ENCODE results near the gene ZNF496.
"Not testable (repeated sequence)": the region's sequence is repeated elsewhere in the genome, so short reads cannot be mapped to it uniquely, and the experiment has no call there.

Gene ZNF496

DNA sequence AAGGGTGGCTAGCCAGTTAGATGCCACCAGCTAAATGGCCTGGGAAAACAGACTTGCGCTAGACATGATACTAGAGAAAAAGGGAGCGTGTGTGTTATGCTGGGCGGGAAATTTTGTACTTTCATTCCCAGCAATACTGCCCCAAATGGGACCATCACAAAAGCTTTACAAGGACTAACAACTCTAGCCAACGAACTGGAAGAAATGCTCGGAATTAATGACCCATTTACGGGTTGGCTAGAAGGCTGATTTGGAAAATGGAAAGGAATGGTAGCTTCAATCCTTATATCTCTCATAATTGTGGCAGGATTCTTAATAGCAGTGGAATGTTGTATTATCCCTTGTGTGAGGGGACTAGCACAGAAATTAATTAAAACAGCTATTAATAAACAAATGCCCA is 27.9 kb upstream of the ZNF496 start:
- H3K27ac ChIP-seq (ENCODE audit: low read depth, low read length): no peak overlapping the region
- no peaks in the 10 kb centered on the region for H3K36me3 ChIP-seq (ENCODE audit: control insufficient read depth in 5 of 5, insufficient read depth in 5 of 5, low read length in 5 of 5)
- peaks cover 0 to 3% (median 2%) of the 10 kb centered on the region in 5 donors for H3K27me3 ChIP-seq (ENCODE audit: control insufficient read depth in 5 of 5, insufficient read depth in 4 of 5, low read length in 5 of 5)
- H3K9ac ChIP-seq (ENCODE audit: low read length in 5 of 5): no peak overlapping the region
- peaks cover 0 to 19% (median 15%) of the 10 kb centered on the region in 5 donors for H3K4me1 ChIP-seq (ENCODE audit: control insufficient read depth in 5 of 5, insufficient read depth in 5 of 5, low read length in 5 of 5)
- no peak overlapping the region for H3K4me3 ChIP-seq (ENCODE audit: low read depth in 1 of 5, low read length in 5 of 5)
- no peaks in the 10 kb centered on the region for H3K9me3 ChIP-seq (ENCODE audit: control insufficient read depth in 5 of 5, low read length in 5 of 5)

DNA sequence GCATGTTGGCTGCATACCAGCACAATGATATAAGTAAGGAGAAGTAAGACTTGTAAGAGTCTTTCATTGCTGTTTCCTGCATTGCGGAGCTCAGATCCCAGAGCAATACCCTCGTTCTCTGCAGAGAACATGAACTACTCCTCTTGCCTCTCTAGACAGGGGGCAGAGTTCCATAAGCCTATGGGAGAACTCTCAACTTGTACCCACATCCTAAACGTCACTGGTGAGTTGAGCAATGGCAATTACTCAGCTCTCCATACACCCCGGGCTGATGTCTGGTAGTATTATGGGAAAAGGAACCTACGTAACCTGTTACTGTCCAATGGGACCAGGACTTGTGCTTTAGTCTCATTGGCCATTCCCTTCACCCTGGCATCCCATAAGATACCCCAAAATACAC is 27.3 kb upstream of the ZNF496 start:
- Histone ChIP-seq H3K9ac (ENCODE audit: low read length in 5 of 5) (no peak overlapping the region), H3K27me3 (ENCODE audit: control insufficient read depth in 5 of 5, insufficient read depth in 4 of 5, low read length in 5 of 5) (peaks cover 0 to 3% (median 0%) of the 10 kb centered on the region in 5 donors), H3K9me3 (ENCODE audit: control insufficient read depth in 5 of 5, low read length in 5 of 5) (no peaks in the 10 kb centered on the region), H3K4me3 (ENCODE audit: low read depth in 1 of 5, low read length in 5 of 5) (no peak overlapping the region), H3K4me1 (ENCODE audit: control insufficient read depth in 5 of 5, insufficient read depth in 5 of 5, low read length in 5 of 5) (peaks cover 0 to 19% (median 15%) of the 10 kb centered on the region in 5 donors), H3K27ac (ENCODE audit: low read depth, low read length) (no peak overlapping the region), H3K36me3 (ENCODE audit: control insufficient read depth in 5 of 5, insufficient read depth in 5 of 5, low read length in 5 of 5) (no peaks in the 10 kb centered on the region)

DNA sequence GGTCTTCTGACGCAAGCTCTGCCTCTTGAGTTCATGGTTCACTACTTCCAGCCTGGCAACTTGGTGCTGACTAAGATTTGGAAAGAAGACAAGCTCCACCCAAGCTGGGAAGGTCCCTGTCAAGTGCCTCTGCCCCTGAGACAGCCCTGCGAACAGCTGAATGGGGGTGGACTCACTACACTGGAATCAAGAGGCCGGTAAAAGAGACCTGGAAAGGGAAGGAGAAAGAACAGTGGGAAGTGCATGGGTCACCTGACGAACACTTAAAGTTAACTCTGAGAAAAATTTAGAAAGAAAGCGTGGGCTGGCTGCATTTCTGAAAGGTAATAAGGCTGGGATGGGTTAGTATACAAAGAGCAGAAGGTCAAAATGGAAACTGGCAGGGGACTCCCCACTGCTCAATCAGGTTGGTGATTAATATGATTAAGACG is 26.1 kb upstream of the ZNF496 start:
- no peaks in the 10 kb centered on the region for H3K36me3 ChIP-seq (ENCODE audit: control insufficient read depth in 5 of 5, insufficient read depth in 5 of 5, low read length in 5 of 5)
- H3K4me3 ChIP-seq (ENCODE audit: low read depth in 1 of 5, low read length in 5 of 5): no peak overlapping the region
- peaks cover 0 to 19% (median 15%) of the 10 kb centered on the region in 5 donors for H3K4me1 ChIP-seq (ENCODE audit: control insufficient read depth in 5 of 5, insufficient read depth in 5 of 5, low read length in 5 of 5)
- H3K27me3 ChIP-seq (ENCODE audit: control insufficient read depth in 5 of 5, insufficient read depth in 4 of 5, low read length in 5 of 5): peaks cover 0 to 3% (median 0%) of the 10 kb centered on the region in 5 donors
- no peak overlapping the region for H3K9ac ChIP-seq (ENCODE audit: low read length in 5 of 5)
- no peak overlapping the region for H3K27ac ChIP-seq (ENCODE audit: low read depth, low read length)
- H3K9me3 ChIP-seq (ENCODE audit: control insufficient read depth in 5 of 5, low read length in 5 of 5): no peaks in the 10 kb centered on the region

DNA sequence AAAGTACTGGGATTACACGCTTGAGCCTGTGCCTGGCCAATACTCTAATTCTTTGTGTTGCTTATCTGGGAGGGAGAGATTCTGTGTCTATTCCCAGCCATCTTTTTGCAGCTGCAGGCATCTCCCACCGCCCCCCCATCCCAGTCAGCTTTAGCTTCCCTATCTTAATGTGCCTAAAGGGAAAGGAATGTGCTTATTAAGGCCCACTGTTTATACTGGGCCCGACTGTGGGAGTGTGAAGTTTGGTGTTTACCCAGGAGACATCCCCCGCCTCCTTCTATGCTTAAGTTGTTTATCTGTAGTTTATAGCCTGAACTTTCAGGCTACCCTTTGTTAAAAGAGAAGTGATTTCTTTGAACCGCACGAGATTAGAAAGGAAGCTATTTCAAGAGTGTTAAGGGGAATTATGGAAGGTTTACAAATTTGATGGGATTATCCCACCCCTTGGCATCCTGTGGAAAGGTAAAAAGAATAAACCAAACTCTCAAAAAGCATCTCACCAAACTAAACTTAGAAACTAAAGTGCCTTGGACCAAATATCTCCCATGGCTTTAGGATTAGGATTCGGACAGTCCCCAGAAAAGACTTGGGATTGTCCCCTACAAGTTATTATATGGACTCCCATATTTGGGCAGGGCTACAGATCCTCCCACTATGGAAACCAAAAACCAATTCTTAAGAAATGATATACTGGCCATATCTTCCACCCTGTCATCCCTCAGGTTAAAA is 25.5 kb upstream of the ZNF496 start:
- no peaks in the 10 kb centered on the region for H3K9me3 ChIP-seq (ENCODE audit: control insufficient read depth in 5 of 5, low read length in 5 of 5)
- no peak overlapping the region for H3K27ac ChIP-seq (ENCODE audit: low read depth, low read length)
- H3K9ac ChIP-seq (ENCODE audit: low read length in 5 of 5): no peak overlapping the region
- H3K27me3 ChIP-seq (ENCODE audit: control insufficient read depth in 5 of 5, insufficient read depth in 4 of 5, low read length in 5 of 5): peaks cover 0 to 3% (median 0%) of the 10 kb centered on the region in 5 donors
- no peaks in the 10 kb centered on the region for H3K36me3 ChIP-seq (ENCODE audit: control insufficient read depth in 5 of 5, insufficient read depth in 5 of 5, low read length in 5 of 5)
- H3K4me3 ChIP-seq (ENCODE audit: low read depth in 1 of 5, low read length in 5 of 5): no peak overlapping the region
- peaks cover 0 to 19% (median 15%) of the 10 kb centered on the region in 5 donors for H3K4me1 ChIP-seq (ENCODE audit: control insufficient read depth in 5 of 5, insufficient read depth in 5 of 5, low read length in 5 of 5)

DNA sequence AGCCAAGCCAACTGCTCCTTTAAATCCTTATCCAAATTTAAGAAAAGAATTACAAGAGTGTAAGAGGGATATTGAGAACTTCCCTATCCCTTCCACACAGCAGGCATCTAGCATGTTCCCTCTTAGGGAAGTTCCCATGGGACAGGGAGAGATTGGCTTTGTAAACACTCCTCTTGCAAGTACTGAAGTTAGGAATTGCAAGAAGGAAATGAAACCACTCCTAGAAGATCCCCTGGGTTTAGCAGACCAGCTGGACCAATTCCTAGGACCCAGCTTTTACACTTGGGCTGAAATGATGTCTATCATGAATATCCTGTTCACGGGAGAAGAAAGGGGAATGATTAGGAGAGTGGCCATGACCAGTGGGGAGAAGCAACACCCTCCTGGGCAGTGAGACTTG is 23.5 kb upstream of the ZNF496 start:
- H3K9me3 ChIP-seq (ENCODE audit: control insufficient read depth in 5 of 5, low read length in 5 of 5); H3K27ac ChIP-seq (ENCODE audit: low read depth, low read length): not testable (repeated sequence)

DNA sequence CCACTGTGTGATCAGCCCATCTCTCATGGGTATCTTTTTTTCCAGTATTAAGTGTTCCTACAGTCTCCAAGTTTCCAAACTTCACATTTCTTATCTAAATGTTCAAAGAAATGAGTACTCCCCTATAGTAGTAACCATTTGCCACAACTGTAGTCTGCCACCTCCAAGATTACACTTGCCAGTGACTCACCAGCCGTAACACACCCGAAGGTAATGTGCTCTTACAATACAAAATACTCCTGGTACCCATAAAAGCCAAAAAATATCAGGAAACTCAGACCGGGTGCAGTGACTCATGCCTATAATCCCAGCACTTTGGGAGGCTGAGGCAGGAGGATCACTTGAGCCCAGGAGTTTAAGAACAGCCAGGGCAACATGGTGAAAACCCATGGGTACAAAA is 20.5 kb upstream of the ZNF496 start:
- H3K27me3 ChIP-seq (ENCODE audit: control insufficient read depth in 5 of 5, insufficient read depth in 4 of 5, low read length in 5 of 5): peaks cover 0 to 12% (median 6%) of the 10 kb centered on the region in 5 donors
- H3K4me3 ChIP-seq (ENCODE audit: low read depth in 1 of 5, low read length in 5 of 5): no peak overlapping the region
- peaks cover 0 to 5% (median 2%) of the 10 kb centered on the region in 5 donors for H3K4me1 ChIP-seq (ENCODE audit: control insufficient read depth in 5 of 5, insufficient read depth in 5 of 5, low read length in 5 of 5)
- H3K27ac ChIP-seq (ENCODE audit: low read depth, low read length): no peak overlapping the region
- H3K36me3 ChIP-seq (ENCODE audit: control insufficient read depth in 5 of 5, insufficient read depth in 5 of 5, low read length in 5 of 5): no peaks in the 10 kb centered on the region
- H3K9me3 ChIP-seq (ENCODE audit: control insufficient read depth in 5 of 5, low read length in 5 of 5): no peaks in the 10 kb centered on the region
- no peak overlapping the region for H3K9ac ChIP-seq (ENCODE audit: low read length in 5 of 5)

More for the DNA sequence above, 23.5 kb upstream of the ZNF496 start:
- H3K27me3 ChIP-seq (ENCODE audit: control insufficient read depth in 5 of 5, insufficient read depth in 4 of 5, low read length in 5 of 5); H3K4me3 ChIP-seq (ENCODE audit: low read depth in 1 of 5, low read length in 5 of 5); H3K4me1 ChIP-seq (ENCODE audit: control insufficient read depth in 5 of 5, insufficient read depth in 5 of 5, low read length in 5 of 5); H3K9ac ChIP-seq (ENCODE audit: low read length in 5 of 5); H3K36me3 ChIP-seq (ENCODE audit: control insufficient read depth in 5 of 5, insufficient read depth in 5 of 5, low read length in 5 of 5): not testable (repeated sequence)

DNA sequence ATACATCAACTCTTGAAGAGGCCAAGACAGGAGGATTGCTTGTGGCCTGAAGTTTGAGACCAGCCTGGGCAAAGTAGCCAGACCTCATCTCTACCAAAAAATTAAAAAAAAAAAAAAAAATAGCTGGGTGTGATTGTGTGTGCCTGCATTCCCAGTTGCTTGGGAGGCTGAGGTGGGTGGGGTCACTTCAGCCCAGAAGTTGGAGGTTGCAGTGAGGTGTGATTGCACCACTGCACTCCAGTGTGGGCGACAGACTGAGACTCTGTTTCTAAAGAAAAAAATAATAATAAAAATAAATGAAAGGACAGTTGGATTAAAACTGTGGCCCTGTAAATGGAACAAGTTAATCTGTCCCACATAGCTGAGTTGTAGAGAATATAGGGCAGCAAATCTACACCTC is 18.9 kb upstream of the ZNF496 start:
- Histone ChIP-seq H3K4me3 (ENCODE audit: low read depth in 1 of 5, low read length in 5 of 5) (no peak overlapping the region), H3K27ac (ENCODE audit: low read depth, low read length) (no peak overlapping the region), H3K36me3 (ENCODE audit: control insufficient read depth in 5 of 5, insufficient read depth in 5 of 5, low read length in 5 of 5) (no peaks in the 10 kb centered on the region), H3K4me1 (ENCODE audit: control insufficient read depth in 5 of 5, insufficient read depth in 5 of 5, low read length in 5 of 5) (peaks cover 0 to 5% (median 2%) of the 10 kb centered on the region in 5 donors), H3K9ac (ENCODE audit: low read length in 5 of 5) (no peak overlapping the region), H3K9me3 (ENCODE audit: control insufficient read depth in 5 of 5, low read length in 5 of 5) (no peaks in the 10 kb centered on the region), H3K27me3 (ENCODE audit: control insufficient read depth in 5 of 5, insufficient read depth in 4 of 5, low read length in 5 of 5) (peaks cover 0 to 12% (median 6%) of the 10 kb centered on the region in 5 donors)

DNA sequence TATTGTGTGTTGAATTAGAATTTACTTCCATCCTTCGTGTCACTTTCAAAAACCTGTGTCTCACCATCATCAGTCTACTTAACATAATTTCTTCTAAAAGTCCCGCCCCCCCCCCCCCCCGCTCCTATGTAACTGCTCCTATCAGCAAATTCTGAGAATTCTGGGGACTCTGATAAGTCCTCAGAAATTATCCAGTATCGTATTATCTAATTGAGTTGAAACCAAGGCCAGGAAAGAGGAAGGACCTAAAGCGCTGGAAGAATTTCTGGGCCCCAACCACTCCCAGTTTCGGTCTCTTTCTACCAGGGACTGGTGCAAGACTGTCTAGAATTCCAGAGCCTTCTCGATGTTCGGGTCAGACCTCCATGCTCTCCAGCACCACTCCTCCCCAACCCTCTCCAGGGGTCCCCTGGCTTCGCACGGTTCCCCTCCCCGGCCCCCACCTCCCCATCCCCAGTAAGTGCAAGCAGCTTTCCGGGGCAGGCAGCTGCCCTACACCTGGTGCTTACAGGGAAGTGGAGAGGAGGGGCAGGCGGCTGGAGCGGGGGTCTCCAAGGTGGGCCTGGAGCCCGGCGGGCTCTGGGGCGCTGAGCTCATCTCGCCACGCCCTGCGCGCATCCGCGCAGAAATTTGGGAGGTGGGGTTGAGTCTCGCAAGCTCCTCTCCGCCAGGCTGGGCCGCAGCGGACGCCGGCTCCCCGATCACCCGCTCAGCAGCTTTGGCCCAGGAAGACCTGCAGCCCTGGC is 16.0 kb upstream of the ZNF496 start:
- H3K9ac ChIP-seq (ENCODE audit: low read length in 5 of 5): no peak overlapping the region
- H3K4me1 ChIP-seq (ENCODE audit: control insufficient read depth in 5 of 5, insufficient read depth in 5 of 5, low read length in 5 of 5): peaks cover 0 to 8% (median 0%) of the 10 kb centered on the region in 5 donors
- H3K4me3 ChIP-seq (ENCODE audit: low read depth in 1 of 5, low read length in 5 of 5): peak overlapping the region in 4 of 5 donors; percentile 27 to 51 (median 40)

DNA sequence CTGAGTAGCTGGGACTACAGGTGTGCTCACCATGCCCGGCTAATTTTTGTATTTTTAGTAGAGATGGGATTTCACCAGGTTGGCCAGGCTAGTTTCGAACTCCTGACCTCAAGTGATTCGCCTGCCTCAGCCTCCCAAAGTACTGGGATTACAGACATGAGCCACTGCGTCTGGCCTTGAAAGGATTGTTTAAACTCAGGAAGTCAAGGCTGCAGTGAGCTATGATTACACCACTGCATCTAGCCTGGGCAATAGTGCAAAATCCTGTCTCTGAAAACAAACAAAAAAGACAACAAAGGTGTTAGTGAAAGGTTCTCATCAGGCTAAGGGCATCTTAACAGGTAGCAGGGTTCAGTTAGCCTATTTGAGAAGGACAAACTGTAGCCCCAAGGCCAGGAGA is 14.2 kb upstream of the ZNF496 start:
- Histone ChIP-seq H3K27ac (ENCODE audit: low read depth, low read length) (no peak overlapping the region), H3K4me3 (ENCODE audit: low read depth in 1 of 5, low read length in 5 of 5) (no peak overlapping the region), H3K9ac (ENCODE audit: low read length in 5 of 5) (no peak overlapping the region), H3K9me3 (ENCODE audit: control insufficient read depth in 5 of 5, low read length in 5 of 5) (no peaks in the 10 kb centered on the region), H3K4me1 (ENCODE audit: control insufficient read depth in 5 of 5, insufficient read depth in 5 of 5, low read length in 5 of 5) (peaks cover 0 to 8% (median 0%) of the 10 kb centered on the region in 5 donors), H3K36me3 (ENCODE audit: control insufficient read depth in 5 of 5, insufficient read depth in 5 of 5, low read length in 5 of 5) (no peaks in the 10 kb centered on the region), H3K27me3 (ENCODE audit: control insufficient read depth in 5 of 5, insufficient read depth in 4 of 5, low read length in 5 of 5) (peaks cover 0 to 7% (median 6%) of the 10 kb centered on the region in 5 donors)

More for the DNA sequence above, 16.0 kb upstream of the ZNF496 start:
- Histone ChIP-seq H3K9me3 (ENCODE audit: control insufficient read depth in 5 of 5, low read length in 5 of 5) (no peaks in the 10 kb centered on the region), H3K36me3 (ENCODE audit: control insufficient read depth in 5 of 5, insufficient read depth in 5 of 5, low read length in 5 of 5) (no peaks in the 10 kb centered on the region), H3K27me3 (ENCODE audit: control insufficient read depth in 5 of 5, insufficient read depth in 4 of 5, low read length in 5 of 5) (peaks cover 0 to 9% (median 6%) of the 10 kb centered on the region in 5 donors), H3K27ac (ENCODE audit: low read depth, low read length) (no peak overlapping the region)

DNA sequence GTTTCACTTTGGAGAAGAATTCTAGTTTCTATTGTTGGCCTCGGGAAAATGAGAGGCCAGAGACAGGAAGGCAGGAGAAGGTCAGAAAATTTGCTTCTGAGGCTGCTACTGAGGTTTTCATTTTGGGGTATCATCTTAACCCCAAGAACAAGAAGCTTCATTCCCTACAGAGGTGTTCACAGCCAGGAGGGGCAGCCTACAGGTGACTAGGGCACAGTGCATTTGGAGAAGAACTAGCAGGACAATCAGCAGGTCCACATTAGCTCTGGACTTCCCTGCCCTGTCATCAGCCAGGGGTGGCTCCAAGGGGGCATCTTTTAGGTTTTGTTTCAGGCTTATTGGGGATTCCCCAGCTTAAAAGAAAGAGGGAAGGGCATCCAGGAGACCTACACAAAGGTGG is 12.1 kb upstream of the ZNF496 start:
- Histone ChIP-seq H3K4me3 (ENCODE audit: low read depth in 1 of 5, low read length in 5 of 5) (no peak overlapping the region), H3K9ac (ENCODE audit: low read length in 5 of 5) (no peak overlapping the region), H3K4me1 (ENCODE audit: control insufficient read depth in 5 of 5, insufficient read depth in 5 of 5, low read length in 5 of 5) (peaks cover 0 to 8% (median 0%) of the 10 kb centered on the region in 5 donors), H3K27me3 (ENCODE audit: control insufficient read depth in 5 of 5, insufficient read depth in 4 of 5, low read length in 5 of 5) (peaks cover 0 to 4% (median 0%) of the 10 kb centered on the region in 5 donors), H3K9me3 (ENCODE audit: control insufficient read depth in 5 of 5, low read length in 5 of 5) (no peaks in the 10 kb centered on the region), H3K27ac (ENCODE audit: low read depth, low read length) (no peak overlapping the region), H3K36me3 (ENCODE audit: control insufficient read depth in 5 of 5, insufficient read depth in 5 of 5, low read length in 5 of 5) (peaks cover 0 to 5% (median 5%) of the 10 kb centered on the region in 5 donors)

Measured in subcutaneous abdominal adipose tissue (tissue), 5 donors.